HepG2 (cell line): ENCODE data around the gene CFTR. TPM values are rescaled to one million over a fixed set of nuclear protein-coding genes. Genes with fewer than 3 reads are reported as not detected.

ENCODE experiments used
- ATAC-seq: fragments of 200-7000 bp; cut with Tn5 transposase; 3 replicates; pipeline ENCODE4 v1.9.1; 2020; ENCODE audit warnings: mild to moderate bottlenecking, moderate library complexity
- BruUV-seq: library from RNA; stranded (reverse); fragments of 400-500 nt; replicated peaks from 2 replicates; lab custom pipeline; 2021; lab: Mats Ljungman, UMichigan
- CTCF ChIA-PET: fragments of 300-600 bp; formaldehyde crosslinking; extraction: SDS; loops from one replicate; lab custom pipeline; 2021; ENCODE audit warnings: low total read pairs, inconsistent platforms, low intra/inter-chr PET ratio; lab: Yijun Ruan, JAX
- POLR2A ChIA-PET: fragments of 350-600 bp; sonication (Branson Sonifier 250); formaldehyde crosslinking; loops from one replicate; lab custom pipeline; 2020; ENCODE audit warnings: antibody characterized with exemption, inconsistent platforms; lab: Yijun Ruan, JAX
- DNase-seq: peaks from one replicate; pipeline ENCODE4 v3.0.0-alpha.2; 2015; ENCODE audit warnings: low spot score
- FAIRE-seq: peaks from 3 replicates; lab custom pipeline; 2011; peaks lifted over from hg19 to GRCh38; lab: Jason Lieb, UNC
- H2AFZ ChIP-seq: one replicate; pipeline ENCODE4 v1.6.1; 2011; ENCODE audit warnings: low read length, inconsistent platforms
- H3K27ac ChIP-seq: fragments of 300-600 bp; 3 replicates; pipeline ENCODE4 v1.8.0; 2011; ENCODE audit warnings: mixed run types, mild to moderate bottlenecking, mixed read lengths, low read length, inconsistent platforms; ENCODE audit not compliant: insufficient read depth; ENCODE audit errors: extremely low read length
- H3K27me3 ChIP-seq, 2 experiments: fragments of 200-600 bp in 1 of 2; 2 replicates in 1 of 2; 3 replicates in 1 of 2; pipeline versions ENCODE4 v1.6.0 to v1.8.0; 2011; ENCODE audit warnings: low read length in 2 of 2, mild to moderate bottlenecking in 2 of 2, moderate library complexity in 2 of 2, inconsistent platforms in 1 of 2; ENCODE audit not compliant: insufficient read depth in 2 of 2, control insufficient read depth in 1 of 2
- H3K36me3 ChIP-seq, 2 experiments: fragments of 200-600 bp in 1 of 2; replicated peaks in 1 of 2; 2 replicates in 1 of 2; 3 replicates in 1 of 2; pipeline versions ENCODE4 v1.5.1 to v1.8.0; 2011; ENCODE audit warnings: low read length in 2 of 2, inconsistent platforms in 1 of 2; ENCODE audit not compliant: insufficient read depth in 2 of 2, control insufficient read depth in 1 of 2
- H3K4me1 ChIP-seq: 2 replicates; pipeline ENCODE4 v1.5.1; 2012; ENCODE audit warnings: low read length, inconsistent platforms; ENCODE audit not compliant: insufficient read depth
- H3K4me2 ChIP-seq: 2 replicates; pipeline ENCODE4 v1.6.0; 2011; ENCODE audit warnings: low read depth, low read length, inconsistent platforms
- H3K4me3 ChIP-seq, 3 experiments: fragments of 200-600 bp in 1 of 3; sonication (generic), shearing (Covaris generic) in 1 of 3; replicated peaks in 1 of 3; 2 replicates each; pipeline ENCODE4 v1.5.1; 2011 to 2016; ENCODE audit warnings: low read length in 3 of 3, inconsistent platforms in 2 of 3, low read depth in 2 of 3, mild to moderate bottlenecking in 2 of 3, control low read depth in 1 of 3, mixed read lengths in 1 of 3; ENCODE audit not compliant: insufficient read depth in 1 of 3
- H3K79me2 ChIP-seq: one replicate; pipeline ENCODE4 v1.6.1; 2011; ENCODE audit warnings: low read length, inconsistent platforms; ENCODE audit not compliant: insufficient read depth
- H3K9ac ChIP-seq: 2 replicates; pipeline ENCODE4 v1.6.0; 2011; ENCODE audit warnings: mild to moderate bottlenecking, low read depth, low read length, inconsistent platforms; ENCODE audit not compliant: insufficient read depth
- H3K9me3 ChIP-seq: 2 replicates; pipeline ENCODE4 v1.5.1; 2012; ENCODE audit warnings: mild to moderate bottlenecking, low read length
- H4K20me1 ChIP-seq: 2 replicates; pipeline ENCODE4 v1.6.0; 2011; ENCODE audit warnings: inconsistent platforms, mild to moderate bottlenecking, low read length, moderate library complexity; ENCODE audit not compliant: insufficient read depth
- FOXJ3 ChIP-seq: sonication (generic); formaldehyde crosslinking; IDR thresholded peaks from 2 replicates; pipeline ENCODE4 v1.4.0; 2020; ENCODE audit warnings: missing genetic modification reagents, mild to moderate bottlenecking, borderline replicate concordance
- RERE ChIP-seq: IDR thresholded peaks from 2 replicates; pipeline ENCODE4 v1.6.1; 2016; ENCODE audit warnings: low read depth, missing genetic modification reagents, missing compliant biosample characterization
- SATB2 ChIP-seq: sonication (generic); formaldehyde crosslinking; IDR thresholded peaks from 2 replicates; pipeline ENCODE4 v1.5.0; 2020; ENCODE audit warnings: missing genetic modification reagents
- STAG1 ChIP-seq: sonication (generic); formaldehyde crosslinking; IDR thresholded peaks from 2 replicates; pipeline ENCODE4 v1.4.0; 2020; ENCODE audit warnings: missing genetic modification reagents
- TEAD3 ChIP-seq: optimal IDR thresholded peaks from 2 replicates; pipeline ENCODE3; 2016; ENCODE audit warnings: borderline replicate concordance
- ZNF530 ChIP-seq: sonication (generic); formaldehyde crosslinking; IDR thresholded peaks from 2 replicates; pipeline ENCODE4 v1.5.0; 2020; ENCODE audit warnings: low read depth, mild to moderate bottlenecking, missing genetic modification reagents
- ZNF83 ChIP-seq: sonication (generic); formaldehyde crosslinking; IDR thresholded peaks from 2 replicates; pipeline ENCODE4 v1.4.0; 2020; ENCODE audit warnings: missing genetic modification reagents, mild to moderate bottlenecking, borderline replicate concordance
- ZNF883 ChIP-seq: sonication (generic); formaldehyde crosslinking; IDR thresholded peaks from 2 replicates; pipeline ENCODE4 v1.5.1; 2020; ENCODE audit warnings: mild to moderate bottlenecking, missing genetic modification reagents; ENCODE audit errors: not compliant biosample characterization
- WGBS: methylation state at CpG from one replicate; pipeline ENCODE4 v1.1.6; 2017; ENCODE audit warnings: low lambda C conversion rate; 5-methylcytosine and 5-hydroxymethylcytosine counted together
- in situ Hi-C: cut with HindIII; loops from 2 replicates; pipeline ENCODE4 v1.10.0; 2017; ENCODE audit warnings: low pct_unique_long_range_greater_than_20kb; ENCODE audit not compliant: extremely low pct_ligation_motif_present
- intact Hi-C: fragments of 100-400 bp; cut with micrococcal nuclease; formaldehyde crosslinking; loops from one replicate; pipeline ENCODE4 v1.10.0; 2022; ENCODE audit not compliant: unreplicated experiment
- polyA plus RNA-seq, 8 experiments: library from polyadenylated mRNA; depleted of rRNA in 3 of 8; stranded (reverse) in 7 of 8; unstranded in 1 of 8; fragments of >200 nt; fragmentation: Illumina TruSeq in 4 of 8; extraction: Trizol in 4 of 8; gene quantifications; 2 replicates each; pipeline versions ENCODE4 v1.2.1 to v1.2.3, GENCODE V29; 2011 to 2016; ENCODE audit warnings: low read depth in 4 of 8, missing spikeins in 1 of 8, mixed read lengths in 1 of 8; ENCODE audit not compliant: insufficient read depth in 1 of 8
- total RNA-seq, 5 experiments: library from RNA; depleted of rRNA; stranded (reverse); fragments of >200 nt; fragmentation: Illumina TruSeq; extraction: Trizol; gene quantifications; 2 replicates each; pipeline ENCODE4 v1.2.3, GENCODE V29; 2016; ENCODE audit warnings: low read depth in 1 of 5

The CFTR gene
- total and polyA plus RNA-seq, 2 of the 13 experiments (the other 11 are each of a cell fraction or from before 2014, with no cell fraction given): not detected

DNA sequence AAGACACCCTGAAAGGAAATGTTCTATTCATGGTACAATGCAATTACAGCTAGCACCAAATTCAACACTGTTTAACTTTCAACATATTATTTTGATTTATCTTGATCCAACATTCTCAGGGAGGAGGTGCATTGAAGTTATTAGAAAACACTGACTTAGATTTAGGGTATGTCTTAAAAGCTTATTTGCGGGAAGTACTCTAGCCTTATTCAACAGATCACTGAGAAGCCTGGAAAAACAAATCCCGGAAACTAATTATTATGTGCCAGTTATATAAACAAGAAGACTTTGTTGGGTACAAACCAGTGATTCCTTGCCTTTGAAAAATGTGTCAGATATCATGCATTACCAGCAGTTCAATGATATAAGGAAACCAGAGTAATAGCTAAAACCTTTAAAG is 160.1 kb downstream of the CFTR start:
- Histone ChIP-seq H3K79me2 (no peaks in the 10 kb centered on the region), H3K4me3 (no peak overlapping the region), H2AFZ (no peak overlapping the region), H3K27ac (no peak overlapping the region), H3K9ac (no peak overlapping the region), H3K27me3 (no peaks in the 10 kb centered on the region), H3K4me2 (no peak overlapping the region), H3K36me3 (no peaks in the 10 kb centered on the region), H4K20me1 (0 out of 2 replicates have a peak, but pooled peaks cover 2% of the 10 kb centered on the region), H3K9me3 (no peaks in the 10 kb centered on the region), H3K4me1 (no peaks in the 10 kb centered on the region)
- BruUV-seq: no TSS peak
- in situ Hi-C loops: no loop called here
- ChIA-PET CTCF (no interaction called here), POLR2A (no interaction called here)
- intact Hi-C loops: no loop called here
- ATAC-seq (no peak), FAIRE-seq (no peak), DNase-seq (no peak)
- 33% methylated on average over 2 of the region's 2 CpGs for WGBS
- TF ChIP-seq STAG1 (CRISPR knock-in tag) (no peak), RERE (CRISPR knock-in tag) (no peak), ZNF83 (no peak), FOXJ3 (no peak), SATB2 (no peak), ZNF530 (no peak), TEAD3 (no peak), ZNF883 (CRISPR knock-in tag) (no peak)
